WTC11 (cell line): ENCODE results near the gene HIF1A.

ENCODE experiments used
- AFF4 ChIP-seq: sonication (generic); formaldehyde crosslinking; IDR thresholded peaks from 2 replicates; pipeline ENCODE4 v1.8.1; 2023; ENCODE audit warnings: mild to moderate bottlenecking, missing genetic modification reagents, borderline replicate concordance
- ATF1 ChIP-seq: sonication (generic); formaldehyde crosslinking; IDR thresholded peaks from 2 replicates; pipeline ENCODE4 v1.8.1; 2023; ENCODE audit warnings: mild to moderate bottlenecking, moderate library complexity, missing genetic modification reagents
- CTCF ChIP-seq: fragments of 200-600 bp; IDR thresholded peaks from 2 replicates; pipeline ENCODE4 v1.8.0; 2022; ENCODE audit warnings: antibody characterized with exemption
- E2F5 ChIP-seq: sonication (generic); formaldehyde crosslinking; IDR thresholded peaks from 2 replicates; pipeline ENCODE4 v1.8.1; 2022; ENCODE audit warnings: mild to moderate bottlenecking, moderate library complexity, missing genetic modification reagents
- TEAD1 ChIP-seq: sonication (generic); formaldehyde crosslinking; IDR thresholded peaks from 2 replicates; pipeline ENCODE4 v1.8.0; 2022; ENCODE audit warnings: mild to moderate bottlenecking, missing genetic modification reagents
- TEAD4 ChIP-seq: sonication (generic); formaldehyde crosslinking; IDR thresholded peaks from 2 replicates; pipeline ENCODE4 v1.8.0; 2022; ENCODE audit warnings: mild to moderate bottlenecking, missing genetic modification reagents
- TF ChIP-seq, protein P1 (sequence below): sonication (generic); formaldehyde crosslinking; IDR thresholded peaks from 2 replicates; pipeline ENCODE4 v1.8.0; 2022; ENCODE audit warnings: mild to moderate bottlenecking, missing genetic modification reagents

DNA sequence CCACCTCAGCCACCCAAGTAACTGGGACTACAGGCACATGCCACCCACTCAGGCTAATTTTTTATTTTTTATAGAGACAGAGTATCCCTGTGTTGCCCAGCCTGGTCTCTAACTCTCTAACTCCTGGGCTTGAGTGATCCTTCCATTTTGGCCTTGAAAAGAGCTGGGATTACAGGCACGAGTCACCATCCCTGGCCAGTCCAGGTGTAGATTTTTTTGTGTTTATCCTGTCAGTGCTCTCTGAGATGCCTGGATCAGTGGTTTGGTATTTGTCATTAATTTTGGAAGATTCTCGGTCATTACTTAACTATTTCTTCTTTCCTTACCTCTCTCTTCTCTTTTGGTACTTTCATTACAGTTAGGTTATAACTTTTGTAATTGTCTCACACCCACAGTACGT lies 5.3 kb upstream of the HIF1A start:
- TF ChIP-seq E2F5 (no peak), TEAD1 (CRISPR knock-in tag) (no peak), AFF4 (no peak), ATF1 (CRISPR knock-in tag) (no peak), CTCF (no peak), TEAD4 (CRISPR knock-in tag) (no peak)
- TF ChIP-seq, protein P1, sequence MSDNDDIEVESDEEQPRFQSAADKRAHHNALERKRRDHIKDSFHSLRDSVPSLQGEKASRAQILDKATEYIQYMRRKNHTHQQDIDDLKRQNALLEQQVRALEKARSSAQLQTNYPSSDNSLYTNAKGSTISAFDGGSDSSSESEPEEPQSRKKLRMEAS (CRISPR knock-in tag), result no peak
